CD4-positive, alpha-beta T cell (primary cell): Measurements from ENCODE around the gene EHD4. TPM values are rescaled to one million over a fixed set of nuclear protein-coding genes. Genes with fewer than 3 reads are reported as not detected.

Source experiments
- ATAC-seq: fragments of 200-7000 bp; cut with Tn5 transposase; one replicate; pipeline ENCODE4 v1.10.0; 2022; ENCODE audit warnings: mild to moderate bottlenecking; ENCODE audit not compliant: poor library complexity
- CTCF ChIA-PET: fragments of 350-600 bp; sonication (Branson Sonifier 250); formaldehyde crosslinking; loops from one replicate; lab custom pipeline; 2021; ENCODE audit warnings: antibody characterized with exemption, inconsistent platforms; lab: Charles Lee
- POLR2A ChIA-PET: fragments of 350-600 bp; sonication (Branson Sonifier 250); formaldehyde crosslinking; loops from one replicate; lab custom pipeline; 2021; ENCODE audit warnings: antibody characterized with exemption, inconsistent platforms; lab: Charles Lee
- DNase-seq, 14 experiments: peaks; one replicate each; pipeline ENCODE4 v3.0.0-alpha.2; 2013 to 2020; ENCODE audit warnings: mixed read lengths in 2 of 14
- H3K27ac ChIP-seq, 2 donors: one replicate each; pipeline versions ENCODE4 v1.5.1 to v1.7.0; 2013; ENCODE audit warnings: low read length in 2 of 2, low read depth in 1 of 2, mild to moderate bottlenecking in 1 of 2
- H3K27me3 ChIP-seq, 2 experiments: 1 replicate in 1 of 2; 2 replicates in 1 of 2; pipeline versions ENCODE4 v1.6.1 to v1.7.0; 2013; ENCODE audit warnings: low read length in 2 of 2, control low read depth in 1 of 2, mild to moderate bottlenecking in 1 of 2, moderate library complexity in 1 of 2; ENCODE audit not compliant: insufficient read depth in 2 of 2, control insufficient read depth in 1 of 2
- H3K36me3 ChIP-seq: one replicate; pipeline ENCODE4 v1.6.1; 2013; ENCODE audit warnings: low read length, control low read depth; ENCODE audit not compliant: insufficient read depth
- H3K4me1 ChIP-seq: one replicate; pipeline ENCODE4 v1.6.1; 2013; ENCODE audit warnings: low read length, control low read depth; ENCODE audit not compliant: insufficient read depth
- H3K4me3 ChIP-seq: one replicate; pipeline ENCODE4 v1.5.1; 2013; ENCODE audit warnings: mild to moderate bottlenecking, low read length, moderate library complexity
- H3K9me3 ChIP-seq, 2 experiments: 1 replicate in 1 of 2; 2 replicates in 1 of 2; pipeline versions ENCODE4 v1.6.1 to v1.7.0; 2013; ENCODE audit warnings: low read length in 2 of 2, mild to moderate bottlenecking in 2 of 2, control low read depth in 1 of 2, moderate library complexity in 1 of 2; ENCODE audit not compliant: control insufficient read depth in 1 of 2, insufficient read depth in 1 of 2
- H3K27ac Mint-ChIP-seq: one replicate; pipeline ENCODE4 v1.8.0; 2020; ENCODE audit warnings: mixed read lengths
- H3K27me3 Mint-ChIP-seq: one replicate; pipeline ENCODE4 v1.8.0; 2021; ENCODE audit warnings: mixed read lengths
- H3K36me3 Mint-ChIP-seq: one replicate; pipeline ENCODE4 v1.8.0; 2021; ENCODE audit warnings: low read depth, mixed read lengths
- H3K4me1 Mint-ChIP-seq: one replicate; pipeline ENCODE4 v1.8.0; 2021; ENCODE audit warnings: low read depth, mixed read lengths
- H3K4me3 Mint-ChIP-seq: one replicate; pipeline ENCODE4 v1.8.0; 2020; ENCODE audit warnings: mild to moderate bottlenecking, mixed read lengths
- H3K9me3 Mint-ChIP-seq: one replicate; pipeline ENCODE4 v1.8.0; 2020; ENCODE audit warnings: mixed read lengths
- CTCF ChIP-seq: fragments of 200-600 bp; IDR thresholded peaks from one replicate; pipeline ENCODE4 v1.8.0; 2022; ENCODE audit warnings: antibody characterized with exemption, mild to moderate bottlenecking
- intact Hi-C, 2 experiments: fragments of 100-400 bp; cut with DNase I in 1 of 2; cut with micrococcal nuclease in 1 of 2; formaldehyde crosslinking; loops; one replicate each; pipeline versions ENCODE4 v1.15.1 to v1.9.0; 2023 to 2025; cut with DNase I, micrococcal nuclease
- total RNA-seq, 174 experiments: library from RNA in 2 of 174; stranded (reverse) in 2 of 174; gene quantifications; one replicate each; pipeline ENCODE4 v1.2.3 and lab custom pipeline; 2021 to 2026

Gene EHD4
- total RNA-seq, 2 experiments from 2014 or later, result 39.8 to 40.5 TPM

- H3K4me3 Mint-ChIP-seq, result no peak overlapping the region
- Histone ChIP-seq H3K4me1 (peaks cover 3% of the 10 kb centered on the region), H3K4me3 (no peak overlapping the region), H3K27me3 (no peaks in the 10 kb centered on the region), H3K27ac (no peak overlapping the region), H3K36me3 (no peaks in the 10 kb centered on the region), H3K9me3 (no peaks in the 10 kb centered on the region)
- DNase-seq (no peak), ATAC-seq (no peak)
- H3K36me3 Mint-ChIP-seq, result no peaks in the 10 kb centered on the region
- ChIA-PET POLR2A (no interaction called here), CTCF (no interaction called here)
- no peak for TF ChIP-seq CTCF
- H3K4me1 Mint-ChIP-seq, result no peaks in the 10 kb centered on the region
- H3K27ac Mint-ChIP-seq, result no peak overlapping the region
- H3K27me3 Mint-ChIP-seq, result no peaks in the 10 kb centered on the region
- H3K9me3 Mint-ChIP-seq, result no peaks in the 10 kb centered on the region
- intact Hi-C loops, result no loop called here
These were observed 15.0 kb upstream of the EHD4 start for GRCh38 chr15:41987246-41987924.

- H3K9me3 ChIP-seq, result no peaks in the 10 kb centered on the region
- Mint-ChIP-seq H3K4me1 (no peaks in the 10 kb centered on the region), H3K36me3 (no peaks in the 10 kb centered on the region), H3K9me3 (no peaks in the 10 kb centered on the region), H3K4me3 (no peak overlapping the region), H3K27me3 (no peaks in the 10 kb centered on the region), H3K27ac (no peak overlapping the region)
- peaks cover 3% of the 10 kb centered on the region for H3K4me1 ChIP-seq
- H3K36me3 ChIP-seq, result no peaks in the 10 kb centered on the region
- ATAC-seq (no peak), DNase-seq (no peak)
- ChIA-PET CTCF (no interaction called here), POLR2A (no interaction called here)
- H3K27ac ChIP-seq, result no peak overlapping the region
- H3K27me3 ChIP-seq, result no peaks in the 10 kb centered on the region
- intact Hi-C loops, result no loop called here
- TF ChIP-seq CTCF, result no peak
- no peak overlapping the region for H3K4me3 ChIP-seq
These were observed 13.1 kb upstream of the EHD4 start for GRCh38 chr15:41985236-41986160.

- POLR2A ChIA-PET, result no interaction called here
- H3K27ac ChIP-seq, result no peak overlapping the region
- Mint-ChIP-seq H3K4me3 (no peak overlapping the region), H3K36me3 (no peaks in the 10 kb centered on the region), H3K4me1 (no peaks in the 10 kb centered on the region), H3K27me3 (no peaks in the 10 kb centered on the region), H3K9me3 (no peaks in the 10 kb centered on the region), H3K27ac (no peak overlapping the region)
- intact Hi-C loops, result no loop called here
- H3K27me3 ChIP-seq, result no peaks in the 10 kb centered on the region
- CTCF ChIA-PET, result no interaction called here
- H3K4me1 ChIP-seq, result peaks cover 3% of the 10 kb centered on the region
- H3K36me3 ChIP-seq, result no peaks in the 10 kb centered on the region
- DNase-seq, result no peak
- no peaks in the 10 kb centered on the region for H3K9me3 ChIP-seq
- no peak for ATAC-seq
- H3K4me3 ChIP-seq, result no peak overlapping the region
- TF ChIP-seq CTCF, result no peak
These were observed 12.3 kb upstream of the EHD4 start for GRCh38 chr15:41984622-41985021.
